Panc1 (cell line): ENCODE results near the gene ATRAID. TPM values are rescaled to one million over a fixed set of nuclear protein-coding genes. Genes with fewer than 3 reads are reported as not detected.

Source experiments
- ATAC-seq: fragments of 200-7000 bp; cut with Tn5 transposase; 2 replicates; pipeline ENCODE4 v1.9.1; 2020; ENCODE audit warnings: mild to moderate bottlenecking, moderate library complexity
- BruUV-seq: library from RNA; stranded (reverse); fragments of 400-500 nt; replicated peaks from 2 replicates; lab custom pipeline; 2021; lab: Mats Ljungman, UMichigan
- CTCF ChIA-PET: fragments of 300-600 bp; sonication (Branson Sonifier 250); formaldehyde crosslinking; loops from one replicate; lab custom pipeline; 2022; ENCODE audit warnings: antibody characterized with exemption; lab: Charles Lee
- POLR2A ChIA-PET: fragments of 300-600 bp; sonication (Branson Sonifier 250); formaldehyde crosslinking; loops from one replicate; lab custom pipeline; 2022; ENCODE audit warnings: antibody characterized with exemption; lab: Charles Lee
- DNase-seq: peaks from one replicate; pipeline ENCODE4 v3.0.0-alpha.2; 2010; ENCODE audit warnings: low read depth, low spot score
- H3K27ac ChIP-seq: 2 replicates; pipeline ENCODE4 v1.5.1; 2011; ENCODE audit warnings: mild to moderate bottlenecking, low read length, inconsistent platforms
- H3K27me3 ChIP-seq: fragments of 200-500 bp; sonication (Bioruptor generic); 2 replicates; pipeline ENCODE4 v1.6.0; 2014; ENCODE audit warnings: low read length, inconsistent platforms; ENCODE audit not compliant: control insufficient read depth, insufficient read depth
- H3K36me3 ChIP-seq: fragments of 200-500 bp; sonication (Bioruptor generic); 2 replicates; pipeline ENCODE4 v1.5.1; 2014; ENCODE audit warnings: inconsistent platforms, mild to moderate bottlenecking, low read length, moderate library complexity; ENCODE audit not compliant: control insufficient read depth, insufficient read depth
- H3K4me1 ChIP-seq: 2 replicates; pipeline ENCODE4 v1.5.1; 2011; ENCODE audit warnings: inconsistent platforms, mild to moderate bottlenecking, low read length, moderate library complexity; ENCODE audit not compliant: control insufficient read depth, insufficient read depth
- H3K4me3 ChIP-seq, 2 experiments: 2 replicates each; pipeline ENCODE4 v1.5.1; 2011 to 2012; ENCODE audit warnings: low read depth in 2 of 2, low read length in 2 of 2, mild to moderate bottlenecking in 2 of 2, inconsistent platforms in 1 of 2, moderate library complexity in 1 of 2
- H3K9me3 ChIP-seq: fragments of 200-500 bp; sonication (Bioruptor generic); 2 replicates; pipeline ENCODE4 v1.5.1; 2014; ENCODE audit warnings: low read depth, mild to moderate bottlenecking, inconsistent platforms, low read length, moderate library complexity; ENCODE audit not compliant: control insufficient read depth, insufficient read depth
- CTCF ChIP-seq: fragments of 450-650 bp; IDR thresholded peaks from 2 replicates; pipeline ENCODE4 v1.5.1; 2017; ENCODE audit warnings: mild to moderate bottlenecking
- POLR2AphosphoS5 ChIP-seq: IDR thresholded peaks from 2 replicates; pipeline ENCODE4 v1.6.1; 2012; ENCODE audit warnings: mild to moderate bottlenecking, low read depth, low read length, moderate library complexity
- REST ChIP-seq, 2 experiments: IDR thresholded peaks; 2 replicates each; pipeline ENCODE4 v1.6.1; 2011 to 2012; ENCODE audit warnings: low read depth in 2 of 2, control low read depth in 1 of 2, low read length in 1 of 2, mild to moderate bottlenecking in 1 of 2, moderate library complexity in 1 of 2; ENCODE audit not compliant: insufficient read depth in 1 of 2
- SIN3A ChIP-seq: IDR thresholded peaks from 2 replicates; pipeline ENCODE4 v1.6.1; 2012; ENCODE audit warnings: low read depth, mild to moderate bottlenecking, low read length, moderate library complexity, borderline replicate concordance; ENCODE audit not compliant: insufficient read depth
- TCF7L2 ChIP-seq: IDR thresholded peaks from 2 replicates; pipeline ENCODE4 v1.6.1; 2011; ENCODE audit warnings: mild to moderate bottlenecking, low read depth, low read length, inconsistent platforms
- in situ Hi-C: cut with HindIII; loops from 2 replicates; pipeline ENCODE4 v1.10.0; 2016; ENCODE audit warnings: low sequenced_read_pairs, low pct_unique_long_range_greater_than_20kb
- intact Hi-C: fragments of 100-400 bp; cut with micrococcal nuclease; formaldehyde crosslinking; loops from one replicate; pipeline ENCODE4 v1.10.0; 2022; ENCODE audit not compliant: unreplicated experiment
- total RNA-seq: library from RNA; stranded (reverse); gene quantifications from one replicate; pipeline ENCODE4 v1.2.1, GENCODE V29; 2021; ENCODE audit not compliant: unreplicated experiment

ATRAID gene
- total RNA-seq, 1 experiment from 2014 or later: 111 TPM

DNA sequence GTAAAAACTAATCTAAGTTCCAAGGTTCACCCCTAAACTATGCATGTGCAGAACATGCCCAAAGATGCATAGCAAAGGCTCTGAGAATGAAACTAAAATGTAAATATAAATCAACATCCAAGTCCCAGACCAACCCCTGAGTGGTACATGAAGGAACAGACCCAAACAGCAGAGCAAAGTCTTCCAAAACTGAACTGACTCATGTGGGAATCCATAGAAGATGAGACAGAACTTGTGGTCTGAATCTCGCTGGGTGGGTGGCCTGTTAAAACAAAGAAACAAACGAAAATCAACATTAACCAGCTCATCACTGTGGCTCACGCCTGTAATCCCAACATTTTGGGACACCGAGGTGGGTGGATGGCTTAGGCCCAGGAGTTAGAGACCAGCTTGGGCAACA is 29.5 kb upstream of the ATRAID start:
- H3K27ac ChIP-seq: no peak overlapping the region
- peaks cover 2% of the 10 kb centered on the region for H3K27me3 ChIP-seq
- in situ Hi-C loops: no loop called here
- no peaks in the 10 kb centered on the region for H3K36me3 ChIP-seq
- H3K4me3 ChIP-seq: no peak overlapping the region
- TF ChIP-seq TCF7L2 (no peak), SIN3A (no peak), CTCF (no peak), REST (IDR thresholded peaks at IDR 0.05; ENCODE audit: insufficient read depth in 1 of 2, low read depth in 2 of 2, low read length in 1 of 2) (no peak), POLR2AphosphoS5 (no peak)
- H3K4me1 ChIP-seq: no peaks in the 10 kb centered on the region
- BruUV-seq: no TSS peak
- ChIA-PET CTCF (no interaction called here), POLR2A (interaction anchor here (0.6 kb wide), 1 partner anchor 32 kb away, joined by 4 read pairs; no protein-coding TSS in a partner anchor)
- ATAC-seq (no peak), DNase-seq (no peak)
- no peaks in the 10 kb centered on the region for H3K9me3 ChIP-seq
- intact Hi-C loops: no loop called here

DNA sequence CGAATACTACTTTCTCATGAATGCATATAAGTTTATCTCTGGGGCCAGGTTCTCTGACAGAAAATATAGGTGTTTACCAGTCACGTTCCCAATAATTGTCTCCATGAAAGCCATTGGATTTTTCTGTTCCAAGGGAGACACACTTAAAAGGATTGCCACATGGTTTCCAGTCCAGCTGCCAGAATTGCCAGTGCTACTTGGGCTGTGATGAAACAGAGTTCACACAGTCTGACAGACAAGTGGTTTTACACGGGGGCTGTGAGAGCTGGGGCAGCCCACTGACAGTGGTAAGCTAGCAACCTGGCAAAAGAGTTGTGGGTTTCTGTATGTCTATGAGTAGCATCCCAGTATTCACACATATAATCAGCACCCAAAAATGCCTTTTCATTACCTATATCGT is 27.7 kb upstream of the ATRAID start:
- Histone ChIP-seq H3K27ac (no peak overlapping the region), H3K4me1 (no peaks in the 10 kb centered on the region), H3K27me3 (peaks cover under 1% of the 10 kb centered on the region; the same call in 1 of the 2 replicates), H3K4me3 (no peak overlapping the region), H3K36me3 (no peaks in the 10 kb centered on the region), H3K9me3 (no peaks in the 10 kb centered on the region)
- DNase-seq (no peak), ATAC-seq (no peak)
- ChIA-PET POLR2A (no interaction called here), CTCF (no interaction called here)
- in situ Hi-C loops (no loop called here), intact Hi-C loops (no loop called here)
- TF ChIP-seq POLR2AphosphoS5 (no peak), SIN3A (no peak), TCF7L2 (no peak), CTCF (no peak), REST (IDR thresholded peaks at IDR 0.05; ENCODE audit: insufficient read depth in 1 of 2, low read depth in 2 of 2, low read length in 1 of 2) (no peak)
- BruUV-seq: no TSS peak
